HEK293T (cell line): Measurements from ENCODE around the gene USB1.

Experiments
- CTCF ChIA-PET: fragments of 350-600 bp; formaldehyde crosslinking; extraction: SDS; loops from one replicate; lab custom pipeline; 2021; ENCODE audit warnings: antibody characterized with exemption, inconsistent platforms; lab: Yijun Ruan, JAX
- POLR2A ChIA-PET: fragments of 350-600 bp; formaldehyde crosslinking; extraction: SDS; loops from one replicate; lab custom pipeline; 2020; ENCODE audit warnings: antibody characterized with exemption, inconsistent platforms; lab: Yijun Ruan, JAX
- DNase-seq: peaks from one replicate; pipeline ENCODE4 v3.0.0; 2012; ENCODE audit warnings: mixed read lengths; ENCODE audit errors: extremely low spot score
- ARNT ChIP-seq: fragments of 450-650 bp; IDR thresholded peaks from 2 replicates; pipeline ENCODE4 v1.6.1; 2017; ENCODE audit warnings: mild to moderate bottlenecking
- BHLHE40 ChIP-seq: fragments of 450-650 bp; IDR thresholded peaks from 2 replicates; pipeline ENCODE4 v1.6.1; 2016; ENCODE audit warnings: mild to moderate bottlenecking, moderate library complexity, borderline replicate concordance
- CTBP1 ChIP-seq: fragments of 450-650 bp; IDR thresholded peaks from 2 replicates; pipeline ENCODE4 v1.6.1; 2016; ENCODE audit warnings: borderline replicate concordance
- ELF4 ChIP-seq: fragments of 450-650 bp; IDR thresholded peaks from 2 replicates; pipeline ENCODE4 v1.6.1; 2017; ENCODE audit warnings: antibody characterized with exemption
- FOXA1 ChIP-seq: fragments of 450-650 bp; IDR thresholded peaks from 2 replicates; pipeline ENCODE4 v1.6.1; 2016; ENCODE audit warnings: mild to moderate bottlenecking
- FOXK2 ChIP-seq: fragments of 450-650 bp; IDR thresholded peaks from 2 replicates; pipeline ENCODE4 v1.6.1; 2016; ENCODE audit warnings: mild to moderate bottlenecking
- FOXM1 ChIP-seq: fragments of 450-650 bp; IDR thresholded peaks from 2 replicates; pipeline ENCODE4 v1.6.1; 2017; ENCODE audit warnings: mild to moderate bottlenecking, borderline replicate concordance
- HDGF ChIP-seq: fragments of 450-650 bp; IDR thresholded peaks from 2 replicates; pipeline ENCODE4 v1.6.1; 2017; ENCODE audit warnings: antibody characterized with exemption, borderline replicate concordance
- L3MBTL2 ChIP-seq: fragments of 450-650 bp; conservative IDR thresholded peaks from 2 replicates; pipeline ENCODE4 v1.6.1; 2016; ENCODE audit warnings: mild to moderate bottlenecking
- LEF1 ChIP-seq: fragments of 450-650 bp; IDR thresholded peaks from 2 replicates; pipeline ENCODE4 v1.6.1; 2017; ENCODE audit warnings: mild to moderate bottlenecking, borderline replicate concordance
- NFRKB ChIP-seq: fragments of 450-650 bp; IDR thresholded peaks from 2 replicates; pipeline ENCODE4 v1.6.1; 2016; ENCODE audit warnings: mild to moderate bottlenecking, moderate library complexity
- PKNOX1 ChIP-seq: fragments of 450-650 bp; IDR thresholded peaks from 2 replicates; pipeline ENCODE4 v1.6.1; 2016
- SP1 ChIP-seq: fragments of 450-650 bp; IDR thresholded peaks from 2 replicates; pipeline ENCODE4 v1.6.1; 2017
- SUZ12 ChIP-seq: fragments of 450-650 bp; IDR thresholded peaks from 2 replicates; pipeline ENCODE4 v1.6.1; 2016; ENCODE audit warnings: mild to moderate bottlenecking
- TARDBP ChIP-seq: fragments of 450-650 bp; IDR thresholded peaks from 2 replicates; pipeline ENCODE4 v1.6.1; 2016
- ZNF384 ChIP-seq: fragments of 450-650 bp; IDR thresholded peaks from 2 replicates; pipeline ENCODE4 v1.6.1; 2016

The USB1 gene

GRCh38 chr16:58035356-58036170, 34.4 kb downstream of the USB1 start:
- DNase-seq = no peak
- TF ChIP-seq FOXA1 (no peak), ZNF384 (no peak)
- ChIA-PET CTCF (interaction anchor here (0.5 to 2.2 kb wide), 2 partner anchors 15 to 86 kb away, joined by 3 to 4 read pairs; no protein-coding TSS in a partner anchor), POLR2A (interaction anchor here (1.7 kb wide), 1 partner anchor 94 kb away, joined by 5 read pairs; the partner anchor contains the start of gene CFAP20)

- no peak for TF ChIP-seq ELF4
- no peak for TF ChIP-seq ZNF384
- TF ChIP-seq L3MBTL2 = no peak
- TF ChIP-seq SUZ12 = no peak
- DNase-seq = no peak
- POLR2A ChIA-PET = no interaction called here
- CTCF ChIA-PET = no interaction called here
These were observed 35.7 kb downstream of the USB1 start for GRCh38 chr16:58036943-58037342.

- ChIA-PET CTCF (no interaction called here), POLR2A (no interaction called here)
- TF ChIP-seq HDGF (no peak), PKNOX1 (no peak), FOXK2 (no peak), LEF1 (no peak), ZNF384 (no peak), L3MBTL2 (no peak), FOXM1 (no peak), NFRKB (no peak), ELF4 (no peak)
- no peak for DNase-seq
These were observed 36.3 kb downstream of the USB1 start for GRCh38 chr16:58037365-58038057.

- ChIA-PET POLR2A (no interaction called here), CTCF (no interaction called here)
- no peak for DNase-seq
- TF ChIP-seq SP1 (no peak), NFRKB (no peak), ZNF384 (no peak), BHLHE40 (no peak), TARDBP (no peak), ARNT (no peak), SUZ12 (no peak), ELF4 (no peak), CTBP1 (no peak), L3MBTL2 (no peak), FOXA1 (no peak), PKNOX1 (no peak), HDGF (no peak), FOXM1 (no peak)
These were observed 37.0 kb downstream of the USB1 start for GRCh38 chr16:58038219-58038641.

- TF ChIP-seq SUZ12 = no peak
- no peak for TF ChIP-seq BHLHE40
- no peak for TF ChIP-seq FOXK2
- no peak for TF ChIP-seq ARNT
- TF ChIP-seq NFRKB = no peak
- no peak for TF ChIP-seq SP1
- no peak for TF ChIP-seq ELF4
- no peak for TF ChIP-seq TARDBP
- no peak for TF ChIP-seq ZNF384
- TF ChIP-seq PKNOX1 = no peak
- TF ChIP-seq FOXM1 = no peak
- TF ChIP-seq L3MBTL2 = no peak
- TF ChIP-seq LEF1 = no peak
- TF ChIP-seq CTBP1 = no peak
- no peak for TF ChIP-seq FOXA1
- TF ChIP-seq HDGF = no peak
- ChIA-PET CTCF (no interaction called here), POLR2A (no interaction called here)
- no peak for DNase-seq
These were observed 38.8 kb downstream of the USB1 start for GRCh38 chr16:58039829-58040495.

- POLR2A ChIA-PET = no interaction called here
- CTCF ChIA-PET = no interaction called here
- TF ChIP-seq FOXA1 (no peak), SP1 (no peak), L3MBTL2 (no peak), ZNF384 (no peak), ELF4 (no peak), BHLHE40 (no peak), PKNOX1 (no peak), HDGF (no peak), NFRKB (no peak), FOXK2 (no peak), SUZ12 (no peak), CTBP1 (no peak), LEF1 (no peak), ARNT (no peak), TARDBP (no peak), FOXM1 (no peak)
- DNase-seq = no peak
These were observed 39.3 kb downstream of the USB1 start for GRCh38 chr16:58040496-58040846.
